H1 (cell line): Measurements from ENCODE around the gene VOPP1. TPM values are rescaled to one million over a fixed set of nuclear protein-coding genes. Genes with fewer than 3 reads are reported as not detected.

Experiments used
- CTCF ChIA-PET: fragments of 300-600 bp; sonication (Branson Sonifier 250); formaldehyde crosslinking; loops from one replicate; lab custom pipeline; 2021; ENCODE audit not compliant: partially characterized antibody; lab: Charles Lee
- POLR2A ChIA-PET: fragments of 300-600 bp; sonication (Branson Sonifier 250); formaldehyde crosslinking; loops from one replicate; lab custom pipeline; 2021; ENCODE audit warnings: inconsistent platforms; ENCODE audit not compliant: partially characterized antibody; lab: Charles Lee
- DNase-seq, 2 experiments: peaks; one replicate each; pipeline versions ENCODE4 v3.0.0 to v3.0.0-alpha.2; 2010 to 2022; ENCODE audit warnings: low spot score in 2 of 2, low read depth in 1 of 2, mixed read lengths in 1 of 2
- FAIRE-seq: peaks from 2 replicates; lab custom pipeline; 2011; peaks lifted over from hg19 to GRCh38; lab: Jason Lieb, UNC
- H2AFZ ChIP-seq: 2 replicates; pipeline ENCODE4 v1.8.1; 2012; ENCODE audit warnings: low read length, inconsistent platforms
- H2AK5ac ChIP-seq: 2 replicates; pipeline ENCODE4 v1.6.1; 2013; ENCODE audit warnings: low read depth, low read length
- H2BK120ac ChIP-seq: replicated peaks from 2 replicates; pipeline ENCODE3; 2013; ENCODE audit warnings: low read depth, low read length, inconsistent platforms
- H2BK12ac ChIP-seq: 2 replicates; pipeline ENCODE4 v1.6.1; 2013; ENCODE audit warnings: low read depth, low read length
- H2BK15ac ChIP-seq: 2 replicates; pipeline ENCODE4 v1.6.1; 2013; ENCODE audit warnings: low read length
- H2BK20ac ChIP-seq: 2 replicates; pipeline ENCODE4 v1.6.1; 2013; ENCODE audit warnings: low read length
- H2BK5ac ChIP-seq: 2 replicates; pipeline ENCODE4 v1.6.1; 2013; ENCODE audit warnings: low read depth, low read length
- H3K14ac ChIP-seq: 2 replicates; pipeline ENCODE4 v1.6.1; 2013; ENCODE audit warnings: inconsistent platforms; ENCODE audit not compliant: insufficient read length
- H3K18ac ChIP-seq: 2 replicates; pipeline ENCODE4 v1.6.1; 2013; ENCODE audit warnings: low read length; ENCODE audit errors: extremely low read depth
- H3K23ac ChIP-seq: 2 replicates; pipeline ENCODE4 v1.6.1; 2013; ENCODE audit warnings: inconsistent platforms; ENCODE audit not compliant: insufficient read length
- H3K23me2 ChIP-seq: 2 replicates; pipeline ENCODE4 v1.6.1; 2013; ENCODE audit warnings: low read depth, low read length
- H3K27ac ChIP-seq: 2 replicates; pipeline ENCODE4 v1.6.1; 2011; ENCODE audit warnings: low read depth, low read length, inconsistent platforms
- H3K27me3 ChIP-seq, 4 experiments: replicated peaks in 1 of 4; 1 replicate in 1 of 4; 2 replicates in 3 of 4; pipeline versions ENCODE4 v1.6.1 to v1.8.1; 2011 to 2013; ENCODE audit warnings: low read length in 3 of 4, mild to moderate bottlenecking in 3 of 4, inconsistent platforms in 2 of 4, mixed read lengths in 2 of 4, moderate library complexity in 1 of 4; ENCODE audit not compliant: control insufficient read depth in 3 of 4, insufficient read depth in 3 of 4; ENCODE audit errors: extremely low read depth in 1 of 4
- H3K36me3 ChIP-seq, 4 experiments: 2 replicates each; pipeline versions ENCODE4 v1.6.1 to v1.8.1; 2011 to 2013; ENCODE audit warnings: mild to moderate bottlenecking in 4 of 4, low read length in 3 of 4, moderate library complexity in 2 of 4, control low read depth in 1 of 4, inconsistent platforms in 1 of 4; ENCODE audit not compliant: insufficient read depth in 4 of 4, control insufficient read depth in 2 of 4
- H3K4ac ChIP-seq: replicated peaks from 2 replicates; pipeline ENCODE3; 2013; ENCODE audit warnings: low read length, low read depth, mixed read lengths, inconsistent platforms; ENCODE audit not compliant: insufficient read length
- H3K4me1 ChIP-seq, 4 experiments: replicated peaks in 1 of 4; 1 replicate in 1 of 4; 2 replicates in 3 of 4; pipeline versions ENCODE4 v1.6.1 to v1.8.1; 2011 to 2013; ENCODE audit warnings: low read length in 3 of 4, inconsistent platforms in 2 of 4, mixed read lengths in 1 of 4; ENCODE audit not compliant: insufficient read depth in 4 of 4, control insufficient read depth in 3 of 4
- H3K4me2 ChIP-seq, 2 experiments: 2 replicates each; pipeline versions ENCODE4 v1.6.1 to v1.8.1; 2011 to 2013; ENCODE audit warnings: low read depth in 2 of 2, low read length in 2 of 2, control low read depth in 1 of 2, inconsistent platforms in 1 of 2, mild to moderate bottlenecking in 1 of 2; ENCODE audit not compliant: insufficient read depth in 1 of 2
- H3K4me3 ChIP-seq, 4 experiments: fragments of 200-600, 300-600 bp in 1 of 4; sonication (generic), shearing (Covaris generic), sonication (Bioruptor Twin) in 1 of 4; 2 replicates each; pipeline versions ENCODE4 v1.5.1 to v1.8.1; 2011 to 2016; ENCODE audit warnings: low read length in 4 of 4, low read depth in 3 of 4, control low read depth in 2 of 4, inconsistent platforms in 2 of 4, mild to moderate bottlenecking in 2 of 4, mixed read lengths in 1 of 4, moderate library complexity in 1 of 4; ENCODE audit not compliant: insufficient read depth in 2 of 4; ENCODE audit errors: extremely low read depth in 1 of 4
- H3K56ac ChIP-seq: replicated peaks from 2 replicates; pipeline ENCODE3; 2013; ENCODE audit warnings: low read depth, mild to moderate bottlenecking, mixed read lengths, low read length, inconsistent platforms; ENCODE audit not compliant: insufficient read length
- H3K79me1 ChIP-seq: 2 replicates; pipeline ENCODE4 v1.6.1; 2013; ENCODE audit warnings: low read depth, low read length, control low read depth
- H3K79me2 ChIP-seq, 2 experiments: 2 replicates each; pipeline versions ENCODE4 v1.6.1 to v1.8.1; 2012 to 2013; ENCODE audit warnings: low read length in 2 of 2, mild to moderate bottlenecking in 2 of 2, inconsistent platforms in 1 of 2; ENCODE audit not compliant: insufficient read depth in 2 of 2, control insufficient read depth in 1 of 2
- H3K9ac ChIP-seq, 4 experiments: replicated peaks in 1 of 4; 1 replicate in 1 of 4; 2 replicates in 3 of 4; pipeline versions ENCODE4 v1.6.1 to v1.8.1; 2011 to 2013; ENCODE audit warnings: low read depth in 3 of 4, low read length in 3 of 4, control low read depth in 2 of 4, mild to moderate bottlenecking in 2 of 4, moderate library complexity in 2 of 4, inconsistent platforms in 1 of 4; ENCODE audit errors: extremely low read depth in 1 of 4
- H3K9me3 ChIP-seq, 2 experiments: 2 replicates each; pipeline versions ENCODE4 v1.6.1 to v1.8.1; 2012 to 2013; ENCODE audit warnings: mild to moderate bottlenecking in 2 of 2, moderate library complexity in 2 of 2, control low read depth in 1 of 2, inconsistent platforms in 1 of 2, low read depth in 1 of 2, low read length in 1 of 2, mixed read lengths in 1 of 2; ENCODE audit not compliant: insufficient read depth in 2 of 2
- H4K20me1 ChIP-seq, 2 experiments: replicated peaks in 1 of 2; 2 replicates each; pipeline versions ENCODE3 to v1.8.1; 2011 to 2013; ENCODE audit warnings: inconsistent platforms in 2 of 2, low read length in 2 of 2, mild to moderate bottlenecking in 1 of 2; ENCODE audit not compliant: insufficient read depth in 2 of 2, control insufficient read depth in 1 of 2
- H4K5ac ChIP-seq: 2 replicates; pipeline ENCODE4 v1.6.1; 2013; ENCODE audit warnings: low read length, low read depth, mixed read lengths, inconsistent platforms; ENCODE audit not compliant: insufficient read length
- H4K8ac ChIP-seq: 2 replicates; pipeline ENCODE4 v1.8.0; 2013; ENCODE audit warnings: mild to moderate bottlenecking, moderate library complexity, low read length, inconsistent platforms; ENCODE audit not compliant: insufficient read depth; ENCODE audit errors: extremely low read depth
- H4K91ac ChIP-seq: replicated peaks from 2 replicates; pipeline ENCODE3; 2013; ENCODE audit warnings: low read length, mixed read lengths, inconsistent platforms; ENCODE audit not compliant: insufficient read length
- BACH1 ChIP-seq: IDR thresholded peaks from 2 replicates; pipeline ENCODE4 v1.6.1; 2012; ENCODE audit warnings: low read length, improper control_type of control experiment
- CBX8 ChIP-seq: fragments of 300-800, 300-1000 bp; sonication (generic); IDR thresholded peaks from 2 replicates; pipeline ENCODE4 v1.7.1; 2016; ENCODE audit warnings: low read depth, low read length, borderline replicate concordance
- CHD2 ChIP-seq: IDR thresholded peaks from 2 replicates; pipeline ENCODE4 v1.6.1; 2012; ENCODE audit warnings: low read length, improper control_type of control experiment
- KDM1A ChIP-seq: fragments of 200-600, 300-600 bp; sonication (generic); IDR thresholded peaks from 2 replicates; pipeline ENCODE4 v1.7.1; 2016; ENCODE audit warnings: mild to moderate bottlenecking, low read length, borderline replicate concordance
- PHF8 ChIP-seq: fragments of 200-600 bp; sonication (generic); conservative IDR thresholded peaks from 2 replicates; pipeline ENCODE4 v1.7.1; 2012; ENCODE audit warnings: low read depth, mild to moderate bottlenecking, inconsistent platforms, low read length, moderate library complexity
- POLR2AphosphoS5 ChIP-seq: IDR thresholded peaks from 2 replicates; pipeline ENCODE4 v1.6.1; 2011; ENCODE audit warnings: low read depth, low read length
- POU5F1 ChIP-seq: IDR thresholded peaks from 2 replicates; pipeline ENCODE4 v1.6.1; 2011; ENCODE audit warnings: low read depth, mild to moderate bottlenecking, low read length, moderate library complexity
- RAD21 ChIP-seq, 2 experiments: IDR thresholded peaks in 1 of 2; conservative IDR thresholded peaks in 1 of 2; 2 replicates each; pipeline ENCODE4 v1.6.1; 2011; ENCODE audit warnings: low read depth in 2 of 2, low read length in 2 of 2, improper control_type of control experiment in 1 of 2, inconsistent platforms in 1 of 2, mild to moderate bottlenecking in 1 of 2, moderate library complexity in 1 of 2
- RFX5 ChIP-seq: IDR thresholded peaks from 2 replicates; pipeline ENCODE4 v1.6.1; 2011; ENCODE audit warnings: low read depth, low read length, improper control_type of control experiment, borderline replicate concordance
- RXRA ChIP-seq: IDR thresholded peaks from 2 replicates; pipeline ENCODE4 v1.6.1; 2011; ENCODE audit warnings: low read depth, mild to moderate bottlenecking, low read length, moderate library complexity; ENCODE audit not compliant: insufficient read depth
- SIRT6 ChIP-seq: IDR thresholded peaks from one replicate; pipeline ENCODE4 v1.7.1; 2012; ENCODE audit warnings: low read length, inconsistent platforms
- SRF ChIP-seq: IDR thresholded peaks from 2 replicates; pipeline ENCODE4 v1.6.1; 2011; ENCODE audit warnings: mild to moderate bottlenecking, low read depth, low read length, moderate library complexity
- SUZ12 ChIP-seq: fragments of 200-600 bp; sonication (generic); IDR thresholded peaks from 2 replicates; pipeline ENCODE4 v1.6.1; 2012; ENCODE audit warnings: mild to moderate bottlenecking, inconsistent platforms, low read length, moderate library complexity, mixed read lengths
- ZNF274 ChIP-seq: IDR thresholded peaks from 2 replicates; pipeline ENCODE4 v1.7.0; 2012; ENCODE audit warnings: low read length, borderline replicate concordance; ENCODE audit errors: extremely low read depth
- WGBS, 2 experiments: shearing (Covaris generic) in 1 of 2; methylation state at CpG; one replicate each; pipeline versions ENCODE4 v1.1.6 to v1.1.7; 2013 to 2015; ENCODE audit warnings: low lambda C conversion rate in 2 of 2, mixed read lengths in 2 of 2, inconsistent platforms in 1 of 2, low coverage in 1 of 2, missing lambda C conversion rate in 1 of 2; ENCODE audit not compliant: insufficient replicate concordance in 2 of 2, insufficient coverage in 1 of 2, insufficient read length in 1 of 2; ENCODE audit errors: extremely low coverage in 1 of 2, missing lambda C conversion rate in 1 of 2; 5-methylcytosine and 5-hydroxymethylcytosine counted together
- polyA plus RNA-seq, 7 experiments: library from polyadenylated mRNA; depleted of rRNA in 3 of 7; stranded (reverse) in 5 of 7; unstranded in 2 of 7; fragments of >200 nt in 5 of 7; fragments of 200-250 nt in 2 of 7; gene quantifications; 1 replicate in 5 of 7; 2 replicates in 1 of 7; 4 replicates in 1 of 7; pipeline versions ENCODE4 v1.2.1 to v1.2.3, GENCODE V29; 2011 to 2013; ENCODE audit warnings: missing spikeins in 2 of 7, mixed read lengths in 2 of 7
- total RNA-seq: library from RNA; stranded (reverse); fragmentation: NEBNext Ultra II Directional; extraction: Animal tissue kit (Norgen Biotek cat#: 25700); gene quantifications from 2 replicates; pipeline ENCODE4 v1.2.1, GENCODE V29; 2021
- TF ChIP-seq, protein P1 (sequence below): IDR thresholded peaks from 2 replicates; pipeline ENCODE4 v1.6.1; 2011; ENCODE audit warnings: low read depth, mild to moderate bottlenecking, low read length; ENCODE audit not compliant: insufficient read depth

Gene VOPP1
- total and polyA plus RNA-seq, 2 of the 8 experiments (the other 6 are each of a cell fraction or from before 2014, with no cell fraction given), result 44.7 to 83.0 TPM

DNA sequence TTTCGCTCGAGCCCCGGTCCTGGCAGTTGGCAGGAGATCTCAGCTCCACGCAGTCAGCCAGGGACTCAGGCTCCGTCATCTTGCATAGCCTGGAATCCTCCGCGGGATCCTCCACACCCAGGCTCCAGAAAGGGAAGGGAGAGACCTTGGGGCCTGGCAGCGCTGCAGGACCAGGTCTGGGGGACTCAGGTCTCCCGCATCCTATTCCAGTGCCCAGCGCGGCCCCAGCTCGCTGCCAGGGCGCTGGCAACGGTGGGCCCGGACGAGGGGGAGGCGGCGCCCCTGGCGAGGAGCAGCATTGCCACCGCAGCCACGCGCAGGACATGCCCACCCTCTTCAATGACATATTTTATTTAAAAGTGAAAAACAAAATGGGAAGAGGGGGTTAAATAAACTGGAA, 123.8 kb downstream of the VOPP1 start:
- H2BK120ac ChIP-seq, result no peak overlapping the region
- H3K14ac ChIP-seq, result no peak overlapping the region
- H4K20me1 ChIP-seq, result no peaks in the 10 kb centered on the region
- H3K56ac ChIP-seq, result no peak overlapping the region
- no peak overlapping the region for H2BK15ac ChIP-seq
- no peak overlapping the region for H3K27ac ChIP-seq
- ChIA-PET POLR2A (no interaction called here), CTCF (no interaction called here)
- WGBS, 2 experiments, result 94% methylated on average over 17 of the region's 22 CpGs; no CpG with 5 or more reads in 1 of the 2 experiments
- DNase-seq (no peak), FAIRE-seq (no peak)
- peaks cover 2% of the 10 kb centered on the region; the same call in 1 of the 2 replicates for H3K23me2 ChIP-seq
- no peak overlapping the region for H4K8ac ChIP-seq
- no peak overlapping the region for H4K5ac ChIP-seq
- no peak overlapping the region for H2BK20ac ChIP-seq
- no peak overlapping the region for H3K18ac ChIP-seq
- H3K9me3 ChIP-seq, result no peaks in the 10 kb centered on the region
- no peaks in the 10 kb centered on the region for H3K36me3 ChIP-seq
- no peak overlapping the region for H3K9ac ChIP-seq
- H3K27me3 ChIP-seq, result no peaks in the 10 kb centered on the region
- no peak overlapping the region for H2AK5ac ChIP-seq
- no peaks in the 10 kb centered on the region for H3K79me2 ChIP-seq
- H2AFZ ChIP-seq, result no peak overlapping the region
- H4K91ac ChIP-seq, result no peak overlapping the region
- H3K4ac ChIP-seq, result no peak overlapping the region
- no peak overlapping the region for H3K4me2 ChIP-seq
- H3K4me3 ChIP-seq, result no peak overlapping the region
- H3K23ac ChIP-seq, result no peak overlapping the region
- H3K79me1 ChIP-seq, result no peaks in the 10 kb centered on the region
- no peak overlapping the region for H2BK12ac ChIP-seq
- H2BK5ac ChIP-seq, result no peak overlapping the region
- no peaks in the 10 kb centered on the region for H3K4me1 ChIP-seq
- no peak for TF ChIP-seq POLR2AphosphoS5
- no peak for TF ChIP-seq POU5F1
- TF ChIP-seq RAD21 (IDR thresholded peaks at IDR 0.05 in 1 of 2, conservative IDR thresholded peaks at IDR 0.05 in 1 of 2; ENCODE audit: low read depth in 2 of 2, low read length in 2 of 2), result no peak
- TF ChIP-seq RFX5, result no peak
- no peak for TF ChIP-seq KDM1A
- no peak for TF ChIP-seq SIRT6
- no peak for TF ChIP-seq BACH1
- TF ChIP-seq PHF8, result no peak
- TF ChIP-seq, protein P1, sequence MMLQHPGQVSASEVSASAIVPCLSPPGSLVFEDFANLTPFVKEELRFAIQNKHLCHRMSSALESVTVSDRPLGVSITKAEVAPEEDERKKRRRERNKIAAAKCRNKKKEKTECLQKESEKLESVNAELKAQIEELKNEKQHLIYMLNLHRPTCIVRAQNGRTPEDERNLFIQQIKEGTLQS, result no peak
- TF ChIP-seq RXRA, result no peak
- no peak for TF ChIP-seq CBX8
- no peak for TF ChIP-seq ZNF274
- TF ChIP-seq SUZ12, result no peak
- no peak for TF ChIP-seq CHD2
- TF ChIP-seq SRF, result no peak
